Osteoblast (primary cell): Measurements from ENCODE around the gene RTCA. TPM values are rescaled to one million over a fixed set of nuclear protein-coding genes. Genes with fewer than 3 reads are reported as not detected.
"Not testable (repeated sequence)": the region's sequence is repeated elsewhere in the genome, so short reads cannot be mapped to it uniquely, and the experiment has no call there.

Experiments used
- DNase-seq: peaks from one replicate; pipeline ENCODE4 v3.0.0; 2011; ENCODE audit warnings: low spot score, mixed read lengths; ENCODE audit not compliant: insufficient read length; ENCODE audit errors: missing footprints
- H2AFZ ChIP-seq: 2 replicates; pipeline ENCODE4 v1.6.0; 2011; ENCODE audit warnings: mild to moderate bottlenecking, low read length
- H3K27ac ChIP-seq: 2 replicates; pipeline ENCODE4 v1.5.1; 2011; ENCODE audit warnings: mild to moderate bottlenecking, low read depth, low read length, moderate library complexity
- H3K27me3 ChIP-seq: 2 replicates; pipeline ENCODE4 v1.6.0; 2012; ENCODE audit warnings: mild to moderate bottlenecking, control low read depth, inconsistent platforms, low read length, moderate library complexity; ENCODE audit not compliant: insufficient read depth
- H3K36me3 ChIP-seq: 2 replicates; pipeline ENCODE4 v1.5.1; 2011; ENCODE audit warnings: mild to moderate bottlenecking, low read length, control low read depth, moderate library complexity; ENCODE audit not compliant: insufficient read depth
- H3K4me1 ChIP-seq: 2 replicates; pipeline ENCODE4 v1.5.1; 2011; ENCODE audit warnings: mild to moderate bottlenecking, low read length, control low read depth, moderate library complexity; ENCODE audit not compliant: insufficient read depth
- H3K4me2 ChIP-seq: 2 replicates; pipeline ENCODE4 v1.6.0; 2011; ENCODE audit warnings: mild to moderate bottlenecking, low read length; ENCODE audit not compliant: insufficient read depth
- H3K4me3 ChIP-seq: fragments of 200-600 bp; sonication (generic); 3 replicates; pipeline ENCODE4 v1.5.1; 2012; ENCODE audit warnings: mild to moderate bottlenecking, low read length, inconsistent platforms; ENCODE audit not compliant: insufficient read depth
- H3K79me2 ChIP-seq: 2 replicates; pipeline ENCODE4 v1.6.0; 2012; ENCODE audit warnings: mild to moderate bottlenecking, low read length, control low read depth, inconsistent platforms; ENCODE audit not compliant: insufficient read depth
- H3K9me3 ChIP-seq: 2 replicates; pipeline ENCODE4 v1.5.1; 2011; ENCODE audit warnings: low read depth, low read length, control low read depth
- H4K20me1 ChIP-seq: 2 replicates; pipeline ENCODE4 v1.6.0; 2012; ENCODE audit warnings: mild to moderate bottlenecking, low read length, control low read depth; ENCODE audit not compliant: insufficient read depth
- total RNA-seq: library from RNA; depleted of rRNA; stranded (reverse); fragments of >200 nt; gene quantifications from 2 replicates; pipeline ENCODE4 v1.2.3, GENCODE V29; 2012
- TF ChIP-seq, protein P1 (sequence below): IDR thresholded peaks from 2 replicates; pipeline ENCODE4 v1.5.1; 2011; ENCODE audit warnings: mild to moderate bottlenecking, low read depth, low read length, moderate library complexity; ENCODE audit errors: extremely low read depth

The RTCA gene
- total RNA-seq, 1 donor = 38.7 TPM

DNA sequence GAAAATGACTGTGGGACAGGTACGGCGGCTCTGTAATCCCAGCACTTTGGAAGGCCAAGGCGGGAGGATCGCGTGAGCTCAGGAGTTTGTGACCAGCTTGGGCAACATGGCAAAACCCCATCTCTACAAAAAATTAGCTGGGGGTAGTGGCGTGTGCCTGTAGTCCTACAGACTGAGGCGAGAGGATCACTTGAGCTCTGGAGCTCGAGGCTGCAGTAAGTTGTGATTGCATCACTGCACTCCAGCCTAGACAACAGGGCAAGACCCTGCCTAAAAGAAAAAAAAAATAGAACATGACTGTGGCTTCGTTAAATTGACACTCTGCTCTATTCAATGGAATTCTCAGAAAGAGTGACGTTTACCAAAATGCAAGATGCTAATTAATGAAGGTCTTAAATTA is 12.5 kb upstream of the RTCA start:
- Histone ChIP-seq H3K9me3 (no peaks in the 10 kb centered on the region), H3K4me2 (no peak overlapping the region), H3K4me3 (no peak overlapping the region), H2AFZ (no peak overlapping the region), H3K27me3 (peaks cover 3% of the 10 kb centered on the region), H3K27ac (no peak overlapping the region), H3K36me3 (no peaks in the 10 kb centered on the region), H3K4me1 (peaks cover 10% of the 10 kb centered on the region), H4K20me1 (no peaks in the 10 kb centered on the region), H3K79me2 (peaks cover 10% of the 10 kb centered on the region)
- DNase-seq = no peak
- TF ChIP-seq, protein P1, sequence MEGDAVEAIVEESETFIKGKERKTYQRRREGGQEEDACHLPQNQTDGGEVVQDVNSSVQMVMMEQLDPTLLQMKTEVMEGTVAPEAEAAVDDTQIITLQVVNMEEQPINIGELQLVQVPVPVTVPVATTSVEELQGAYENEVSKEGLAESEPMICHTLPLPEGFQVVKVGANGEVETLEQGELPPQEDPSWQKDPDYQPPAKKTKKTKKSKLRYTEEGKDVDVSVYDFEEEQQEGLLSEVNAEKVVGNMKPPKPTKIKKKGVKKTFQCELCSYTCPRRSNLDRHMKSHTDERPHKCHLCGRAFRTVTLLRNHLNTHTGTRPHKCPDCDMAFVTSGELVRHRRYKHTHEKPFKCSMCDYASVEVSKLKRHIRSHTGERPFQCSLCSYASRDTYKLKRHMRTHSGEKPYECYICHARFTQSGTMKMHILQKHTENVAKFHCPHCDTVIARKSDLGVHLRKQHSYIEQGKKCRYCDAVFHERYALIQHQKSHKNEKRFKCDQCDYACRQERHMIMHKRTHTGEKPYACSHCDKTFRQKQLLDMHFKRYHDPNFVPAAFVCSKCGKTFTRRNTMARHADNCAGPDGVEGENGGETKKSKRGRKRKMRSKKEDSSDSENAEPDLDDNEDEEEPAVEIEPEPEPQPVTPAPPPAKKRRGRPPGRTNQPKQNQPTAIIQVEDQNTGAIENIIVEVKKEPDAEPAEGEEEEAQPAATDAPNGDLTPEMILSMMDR = no peak

DNA sequence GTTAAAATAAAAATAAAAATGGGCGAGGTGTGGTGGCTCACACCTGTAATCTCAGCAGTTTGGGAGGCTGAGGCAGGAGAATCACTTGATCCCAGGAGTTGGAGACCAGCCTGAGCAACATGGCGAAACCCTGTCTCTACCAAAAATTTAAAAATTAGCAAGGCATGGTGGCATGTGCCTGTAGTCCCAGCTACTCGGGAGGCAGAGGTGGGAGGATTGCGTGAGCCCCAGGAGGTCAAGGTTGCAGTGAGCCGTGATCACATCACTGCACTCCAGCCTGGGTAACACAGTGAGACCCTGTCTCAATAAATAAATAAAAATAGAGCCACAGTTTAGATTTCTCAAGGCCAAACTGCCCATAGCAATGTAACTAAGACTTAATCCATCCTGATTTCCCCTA is 9.7 kb upstream of the RTCA start:
- not testable (repeated sequence) for H3K4me2 ChIP-seq, DNase-seq, H3K4me3 ChIP-seq, H3K4me1 ChIP-seq, H3K27ac ChIP-seq, H3K36me3 ChIP-seq, H3K79me2 ChIP-seq, H2AFZ ChIP-seq, H3K27me3 ChIP-seq, H4K20me1 ChIP-seq, H3K9me3 ChIP-seq

DNA sequence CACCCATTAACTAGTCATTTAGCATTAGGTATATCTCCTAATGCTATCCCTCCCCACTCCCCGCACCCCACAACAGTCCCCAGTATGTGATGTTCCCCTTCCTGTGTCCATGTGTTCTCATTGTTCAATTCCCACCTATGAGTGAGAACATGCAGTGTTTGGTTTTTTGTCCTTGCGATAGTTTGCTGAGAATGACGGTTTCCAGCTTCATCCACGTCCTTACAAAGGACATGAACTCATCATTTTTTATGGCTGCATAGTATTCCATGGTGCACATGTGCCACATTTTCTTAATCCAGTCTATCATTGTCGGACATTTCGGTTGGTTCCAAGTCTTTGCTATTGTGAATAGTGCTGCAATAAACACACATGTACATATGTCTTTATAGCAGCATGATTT is 7.6 kb upstream of the RTCA start:
- H3K27me3 ChIP-seq, H4K20me1 ChIP-seq, H3K9me3 ChIP-seq, H3K27ac ChIP-seq, H3K4me3 ChIP-seq, H3K36me3 ChIP-seq, DNase-seq, H3K79me2 ChIP-seq, H3K4me2 ChIP-seq, H2AFZ ChIP-seq, H3K4me1 ChIP-seq: not testable (repeated sequence)

DNA sequence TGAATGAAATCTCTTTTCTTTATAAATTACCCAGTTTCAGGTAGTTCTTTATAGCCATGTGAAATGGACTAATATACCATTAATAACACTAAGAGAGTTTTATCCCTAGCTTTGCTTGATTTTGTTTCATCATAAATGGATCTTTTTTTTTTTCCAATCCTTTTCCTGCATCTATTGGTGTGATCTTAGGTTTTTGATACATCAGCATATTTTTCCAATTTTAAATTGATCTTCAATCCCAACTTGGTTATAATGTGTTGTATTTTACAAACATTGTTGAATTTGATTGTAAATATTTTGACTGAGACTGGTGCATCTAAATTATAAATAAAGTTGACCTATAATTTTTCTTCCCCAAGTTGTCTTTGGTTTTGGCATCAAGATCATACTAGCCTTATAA is 4.3 kb upstream of the RTCA start:
- no peak overlapping the region for H3K4me2 ChIP-seq
- no peaks in the 10 kb centered on the region for H3K36me3 ChIP-seq
- no peaks in the 10 kb centered on the region for H3K9me3 ChIP-seq
- no peak overlapping the region for H3K4me3 ChIP-seq
- H4K20me1 ChIP-seq = no peaks in the 10 kb centered on the region
- peaks cover 7% of the 10 kb centered on the region for H3K79me2 ChIP-seq
- TF ChIP-seq, protein P1 = no peak
- peaks cover 5% of the 10 kb centered on the region for H3K4me1 ChIP-seq
- H3K27me3 ChIP-seq = no peaks in the 10 kb centered on the region
- H2AFZ ChIP-seq = no peak overlapping the region
- DNase-seq = no peak
- no peak overlapping the region for H3K27ac ChIP-seq

DNA sequence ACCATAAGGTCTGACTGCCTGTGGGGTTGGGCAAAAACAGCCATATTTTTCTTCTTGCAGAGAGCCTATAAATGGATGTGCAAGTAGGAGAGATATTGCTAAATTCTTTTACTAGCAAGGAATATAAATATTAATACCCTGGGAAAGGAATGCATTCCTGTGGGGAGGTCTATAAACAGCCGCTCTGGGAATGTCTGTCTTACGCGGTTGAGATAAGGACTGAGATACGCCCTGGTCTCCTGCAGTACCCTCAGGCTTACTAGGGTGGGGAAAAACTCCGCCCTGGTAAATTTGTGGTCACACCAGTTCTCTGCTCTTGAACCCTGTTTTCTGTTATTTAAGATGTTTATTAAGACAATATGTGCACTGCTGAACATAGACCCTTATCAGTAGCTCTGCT is 1.9 kb upstream of the RTCA start:
- not testable (repeated sequence) for DNase-seq, H3K27me3 ChIP-seq, H4K20me1 ChIP-seq, H3K36me3 ChIP-seq, H3K9me3 ChIP-seq, H3K4me3 ChIP-seq, H2AFZ ChIP-seq, H3K27ac ChIP-seq, H3K4me2 ChIP-seq
- peaks cover 12% of the 10 kb centered on the region for H3K4me1 ChIP-seq
- peaks cover 28% of the 10 kb centered on the region for H3K79me2 ChIP-seq
